Ureter (tissue), 1 donor: Measurements from ENCODE around the gene RPE. TPM values are rescaled to one million over a fixed set of nuclear protein-coding genes. Genes with fewer than 3 reads are reported as not detected.

ENCODE experiments used
- DNase-seq: peaks from one replicate; pipeline ENCODE4 v3.0.0-alpha.2; 2020; ENCODE audit warnings: low spot score
- total RNA-seq: library from RNA; stranded (reverse); gene quantifications from one replicate; pipeline ENCODE4 v1.2.4, GENCODE V29; 2023
- donor health status: DM: yes; HTN: yes; CAD: no.

The RPE gene
- total RNA-seq, result 71.3 TPM

- DNase-seq, result peak; percentile 98
These were observed at the start of gene RPE for GRCh38 chr2:210002158-210003157. TSS of gene RPE (plus strand) at chr2:210002638. CDS start at chr2:210002662, 24 bp downstream.

- DNase-seq, result no peak
These were observed 46.2 kb upstream of the RPE start for GRCh38 chr2:209956271-209956670.

- DNase-seq, result no peak
These were observed 44.4 kb upstream of the RPE start for GRCh38 chr2:209958016-209958415.

- no peak for DNase-seq
These were observed 42.4 kb upstream of the RPE start for GRCh38 chr2:209960045-209960444.

- DNase-seq, result peak; percentile 49
These were observed 41.5 kb upstream of the RPE start for GRCh38 chr2:209960676-209961630.

- DNase-seq, result no peak
These were observed 36.7 kb upstream of the RPE start for GRCh38 chr2:209965723-209966122.

- no peak for DNase-seq
These were observed 32.7 kb upstream of the RPE start for GRCh38 chr2:209969692-209970091.

- DNase-seq, result no peak
These were observed 32.2 kb upstream of the RPE start for GRCh38 chr2:209970271-209970670.

GRCh38 chr2:209970711-209971110 lies 31.7 kb upstream of the RPE start:
- no peak for DNase-seq

GRCh38 chr2:209973328-209973727 lies 29.1 kb upstream of the RPE start:
- no peak for DNase-seq

GRCh38 chr2:209974576-209974975 lies 27.9 kb upstream of the RPE start:
- DNase-seq, result no peak

- no peak for DNase-seq
These were observed 25.6 kb upstream of the RPE start for GRCh38 chr2:209976698-209977385.

- no peak for DNase-seq
These were observed 24.8 kb upstream of the RPE start for GRCh38 chr2:209977386-209978239.

GRCh38 chr2:209984291-209984690 lies 18.1 kb upstream of the RPE start:
- DNase-seq, result no peak

GRCh38 chr2:209985874-209986273 lies 16.6 kb upstream of the RPE start:
- no peak for DNase-seq

GRCh38 chr2:209986415-209986814 lies 16.0 kb upstream of the RPE start:
- no peak for DNase-seq

GRCh38 chr2:209988010-209988409 lies 14.4 kb upstream of the RPE start:
- no peak for DNase-seq

- DNase-seq, result no peak
These were observed 11.6 kb upstream of the RPE start for GRCh38 chr2:209990838-209991237.

GRCh38 chr2:209993968-209994367 lies 8.5 kb upstream of the RPE start:
- DNase-seq, result no peak

GRCh38 chr2:209998596-209998995 lies 3.8 kb upstream of the RPE start:
- no peak for DNase-seq
